Measurements from ENCODE around the gene CALCOCO1. TPM values are rescaled to one million over a fixed set of nuclear protein-coding genes. Genes with fewer than 3 reads are reported as not detected.
A peak's percentile ranks its signal among the peaks of the same experiment; 100 is the strongest.

CALCOCO1 gene
- total RNA-seq, 1 donor from 2014 or later, result 19.8 TPM

- intact Hi-C loops (cut with micrococcal nuclease), result loop anchor here (1.0 kb wide), 3 partner anchors 50 to 175 kb away; partner anchors contain the start of genes ATF7 and TARBP2
- Mint-ChIP-seq H3K27ac (no peak overlapping the region), H3K4me3 (ENCODE audit: low read depth) (peak overlapping the region; percentile 93), H3K27me3 (ENCODE audit: low read depth) (peaks cover 29% of the 10 kb centered on the region), H3K4me1 (ENCODE audit: low read depth) (peaks cover 23% of the 10 kb centered on the region), H3K36me3 (ENCODE audit: low read depth) (peaks cover 27% of the 10 kb centered on the region), H3K9me3 (no peaks in the 10 kb centered on the region)
- DNase-seq (ENCODE audit: low spot score), result no peak
Measured at GRCh38 chr12:53676656-53677015, 50.6 kb downstream of the CALCOCO1 start.

- DNase-seq (ENCODE audit: low spot score), result peak; percentile 97
- intact Hi-C loops (cut with micrococcal nuclease), result loop anchor here (1.0 kb wide), 3 partner anchors 50 to 175 kb away; partner anchors contain the start of genes ATF7 and TARBP2
- peaks cover 28% of the 10 kb centered on the region for H3K4me1 Mint-ChIP-seq (ENCODE audit: low read depth)
- H3K27ac Mint-ChIP-seq, result peak within 1 kb of the TSS; percentile 92
- H3K27me3 Mint-ChIP-seq (ENCODE audit: low read depth), result peaks cover 29% of the 10 kb centered on the region
- peak within 1 kb of the TSS; percentile 93 for H3K4me3 Mint-ChIP-seq (ENCODE audit: low read depth)
- H3K9me3 Mint-ChIP-seq, result no peaks in the 10 kb centered on the region
- peaks cover 34% of the 10 kb centered on the region for H3K36me3 Mint-ChIP-seq (ENCODE audit: low read depth)
Measured at GRCh38 chr12:53675701-53676607, 51.3 kb downstream of the CALCOCO1 start, which contains the start of gene ATP5MC2. ATP5MC2 (minus strand) TSS chr12:53676083; CDS start chr12:53672614, 3,469 bp downstream.

- H3K4me1 Mint-ChIP-seq (ENCODE audit: low read depth), result peaks cover 28% of the 10 kb centered on the region
- DNase-seq (ENCODE audit: low spot score), result no peak
- H3K27ac Mint-ChIP-seq, result peak overlapping the region; percentile 92
- H3K36me3 Mint-ChIP-seq (ENCODE audit: low read depth), result peaks cover 41% of the 10 kb centered on the region
- intact Hi-C loops (cut with micrococcal nuclease), result no loop called here
- H3K27me3 Mint-ChIP-seq (ENCODE audit: low read depth), result peaks cover 27% of the 10 kb centered on the region
- H3K9me3 Mint-ChIP-seq, result no peaks in the 10 kb centered on the region
- H3K4me3 Mint-ChIP-seq (ENCODE audit: low read depth), result peak overlapping the region; percentile 93
Measured at GRCh38 chr12:53674977-53675700, 52.1 kb downstream of the CALCOCO1 start.

GRCh38 chr12:53670971-53671370 is 56.3 kb downstream of the CALCOCO1 start:
- H3K36me3 Mint-ChIP-seq (ENCODE audit: low read depth), result peaks cover 71% of the 10 kb centered on the region
- H3K27me3 Mint-ChIP-seq (ENCODE audit: low read depth), result peaks cover under 1% of the 10 kb centered on the region
- H3K27ac Mint-ChIP-seq, result peak overlapping the region; percentile 63

GRCh38 chr12:53670308-53670707 is 56.9 kb downstream of the CALCOCO1 start:
- no peaks in the 10 kb centered on the region for H3K9me3 Mint-ChIP-seq
- peaks cover 78% of the 10 kb centered on the region for H3K36me3 Mint-ChIP-seq (ENCODE audit: low read depth)
- intact Hi-C loops (cut with micrococcal nuclease), result no loop called here
- peaks cover 24% of the 10 kb centered on the region for H3K4me1 Mint-ChIP-seq (ENCODE audit: low read depth)
- H3K27ac Mint-ChIP-seq, result no peak overlapping the region
- no peak overlapping the region for H3K4me3 Mint-ChIP-seq (ENCODE audit: low read depth)
- H3K27me3 Mint-ChIP-seq (ENCODE audit: low read depth), result no peaks in the 10 kb centered on the region
- no peak for DNase-seq (ENCODE audit: low spot score)

More at GRCh38 chr12:53670971-53671370, 56.3 kb downstream of the CALCOCO1 start:
- H3K9me3 Mint-ChIP-seq, result no peaks in the 10 kb centered on the region
- peaks cover 24% of the 10 kb centered on the region for H3K4me1 Mint-ChIP-seq (ENCODE audit: low read depth)
- no peak for DNase-seq (ENCODE audit: low spot score)
- H3K4me3 Mint-ChIP-seq (ENCODE audit: low read depth), result no peak overlapping the region
- intact Hi-C loops (cut with micrococcal nuclease), result no loop called here

- Mint-ChIP-seq H3K4me3 (ENCODE audit: low read depth) (no peak overlapping the region), H3K27me3 (ENCODE audit: low read depth) (no peaks in the 10 kb centered on the region), H3K36me3 (ENCODE audit: low read depth) (peaks cover 75% of the 10 kb centered on the region), H3K4me1 (ENCODE audit: low read depth) (peaks cover 10% of the 10 kb centered on the region), H3K27ac (no peak overlapping the region), H3K9me3 (no peaks in the 10 kb centered on the region)
- intact Hi-C loops (cut with micrococcal nuclease), result no loop called here
- DNase-seq (ENCODE audit: low spot score), result no peak
Measured at GRCh38 chr12:53667080-53667479, 60.2 kb downstream of the CALCOCO1 start.

GRCh38 chr12:53664936-53665335 is 62.3 kb downstream of the CALCOCO1 start:
- H3K9me3 Mint-ChIP-seq, result no peaks in the 10 kb centered on the region

GRCh38 chr12:53664191-53664590 is 63.1 kb downstream of the CALCOCO1 start:
- H3K27me3 Mint-ChIP-seq (ENCODE audit: low read depth), result no peaks in the 10 kb centered on the region
- H3K27ac Mint-ChIP-seq, result peak overlapping the region; percentile 35
- no peaks in the 10 kb centered on the region for H3K4me1 Mint-ChIP-seq (ENCODE audit: low read depth)
- intact Hi-C loops (cut with micrococcal nuclease), result no loop called here
- H3K9me3 Mint-ChIP-seq, result no peaks in the 10 kb centered on the region
- no peak overlapping the region for H3K4me3 Mint-ChIP-seq (ENCODE audit: low read depth)
- DNase-seq (ENCODE audit: low spot score), result no peak
- H3K36me3 Mint-ChIP-seq (ENCODE audit: low read depth), result peaks cover 59% of the 10 kb centered on the region

More at GRCh38 chr12:53664936-53665335, 62.3 kb downstream of the CALCOCO1 start:
- no peak for DNase-seq (ENCODE audit: low spot score)
- no peaks in the 10 kb centered on the region for H3K27me3 Mint-ChIP-seq (ENCODE audit: low read depth)
- H3K36me3 Mint-ChIP-seq (ENCODE audit: low read depth), result peaks cover 67% of the 10 kb centered on the region
- no peak overlapping the region for H3K27ac Mint-ChIP-seq
- peaks cover 4% of the 10 kb centered on the region for H3K4me1 Mint-ChIP-seq (ENCODE audit: low read depth)
- intact Hi-C loops (cut with micrococcal nuclease), result no loop called here
- H3K4me3 Mint-ChIP-seq (ENCODE audit: low read depth), result no peak overlapping the region

- no peak overlapping the region for H3K4me3 Mint-ChIP-seq (ENCODE audit: low read depth)
- intact Hi-C loops (cut with micrococcal nuclease), result no loop called here
- H3K27ac Mint-ChIP-seq, result no peak overlapping the region
- H3K36me3 Mint-ChIP-seq (ENCODE audit: low read depth), result peaks cover 30% of the 10 kb centered on the region
- H3K4me1 Mint-ChIP-seq (ENCODE audit: low read depth), result no peaks in the 10 kb centered on the region
- no peaks in the 10 kb centered on the region for H3K9me3 Mint-ChIP-seq
- no peak for DNase-seq (ENCODE audit: low spot score)
- no peaks in the 10 kb centered on the region for H3K27me3 Mint-ChIP-seq (ENCODE audit: low read depth)
Measured at GRCh38 chr12:53660041-53660440, 67.2 kb downstream of the CALCOCO1 start.

- no peak for DNase-seq (ENCODE audit: low spot score)
- Mint-ChIP-seq H3K4me3 (ENCODE audit: low read depth) (no peak overlapping the region), H3K9me3 (no peaks in the 10 kb centered on the region), H3K4me1 (ENCODE audit: low read depth) (no peaks in the 10 kb centered on the region), H3K27ac (no peak overlapping the region), H3K36me3 (ENCODE audit: low read depth) (peaks cover 25% of the 10 kb centered on the region), H3K27me3 (ENCODE audit: low read depth) (no peaks in the 10 kb centered on the region)
- intact Hi-C loops (cut with micrococcal nuclease), result no loop called here
Measured at GRCh38 chr12:53659571-53659981, 67.7 kb downstream of the CALCOCO1 start.

GRCh38 chr12:53659011-53659551 is 68.2 kb downstream of the CALCOCO1 start:
- Mint-ChIP-seq H3K27me3 (ENCODE audit: low read depth) (no peaks in the 10 kb centered on the region), H3K4me3 (ENCODE audit: low read depth) (no peak overlapping the region), H3K4me1 (ENCODE audit: low read depth) (no peaks in the 10 kb centered on the region), H3K36me3 (ENCODE audit: low read depth) (peaks cover 21% of the 10 kb centered on the region), H3K27ac (no peak overlapping the region), H3K9me3 (no peaks in the 10 kb centered on the region)
- DNase-seq (ENCODE audit: low spot score), result no peak
- intact Hi-C loops (cut with micrococcal nuclease), result no loop called here

Data from activated T-helper 2 cell treated with anti-CD3 and anti-CD28 coated beads, Interferon-gamma antibody, Interleukin-2, Interleukin-4, amounts not matched to agents 10 μg/mL and 5 μg/mL and 100 μg/mL, durations not matched to agents 14 hours and 24 hours and 36 hours (primary cell).